Mesendoderm (in vitro differentiated cells): Measurements from ENCODE around the gene DGKI. TPM values are rescaled to one million over a fixed set of nuclear protein-coding genes. Genes with fewer than 3 reads are reported as not detected.

Source experiments
- DNase-seq: peaks from one replicate; pipeline ENCODE4 v3.0.0; 2013
- H2AK5ac ChIP-seq: 2 replicates; pipeline ENCODE4 v1.6.1; 2013; ENCODE audit warnings: low read length, inconsistent platforms
- H2BK120ac ChIP-seq: 2 replicates; pipeline ENCODE4 v1.6.1; 2013; ENCODE audit warnings: low read depth, mild to moderate bottlenecking, low read length, moderate library complexity, mixed read lengths
- H2BK15ac ChIP-seq: replicated peaks from 2 replicates; pipeline ENCODE4 v1.6.1; 2013; ENCODE audit warnings: low read depth, mild to moderate bottlenecking, moderate library complexity
- H2BK5ac ChIP-seq: 2 replicates; pipeline ENCODE4 v1.6.1; 2013; ENCODE audit warnings: low read length, inconsistent platforms
- H3K18ac ChIP-seq: 2 replicates; pipeline ENCODE4 v1.6.1; 2013; ENCODE audit warnings: mild to moderate bottlenecking, low read length, mixed read lengths
- H3K23ac ChIP-seq: one replicate; pipeline ENCODE4 v1.6.1; 2013; ENCODE audit warnings: low read length
- H3K27ac ChIP-seq: 2 replicates; pipeline ENCODE4 v1.5.1; 2013; ENCODE audit warnings: low read depth, mild to moderate bottlenecking, inconsistent platforms, low read length, moderate library complexity
- H3K27me3 ChIP-seq: 2 replicates; pipeline ENCODE4 v1.6.1; 2013; ENCODE audit warnings: low read length, control low read depth, mild to moderate bottlenecking, inconsistent platforms; ENCODE audit not compliant: insufficient read depth, poor library complexity
- H3K36me3 ChIP-seq: 2 replicates; pipeline ENCODE4 v1.6.1; 2013; ENCODE audit warnings: low read length, inconsistent platforms; ENCODE audit not compliant: control insufficient read depth, insufficient read depth
- H3K4ac ChIP-seq: one replicate; pipeline ENCODE4 v1.6.1; 2013; ENCODE audit warnings: low read depth, mild to moderate bottlenecking, low read length, moderate library complexity
- H3K4me1 ChIP-seq: 2 replicates; pipeline ENCODE4 v1.6.1; 2013; ENCODE audit warnings: low read depth, low read length, inconsistent platforms; ENCODE audit not compliant: control insufficient read depth
- H3K4me2 ChIP-seq: 2 replicates; pipeline ENCODE4 v1.6.1; 2013; ENCODE audit warnings: low read length
- H3K4me3 ChIP-seq: 2 replicates; pipeline ENCODE4 v1.5.1; 2013; ENCODE audit warnings: mild to moderate bottlenecking, low read length
- H3K56ac ChIP-seq: one replicate; pipeline ENCODE4 v1.6.1; 2013; ENCODE audit warnings: low read length
- H3K79me1 ChIP-seq: 2 replicates; pipeline ENCODE4 v1.6.1; 2013; ENCODE audit warnings: low read length, inconsistent platforms
- H3K79me2 ChIP-seq: 2 replicates; pipeline ENCODE4 v1.6.1; 2013; ENCODE audit warnings: mild to moderate bottlenecking, low read length; ENCODE audit not compliant: control insufficient read depth, insufficient read depth
- H3K9ac ChIP-seq: 2 replicates; pipeline ENCODE4 v1.6.1; 2013; ENCODE audit warnings: low read length, inconsistent platforms
- H4K5ac ChIP-seq: one replicate; pipeline ENCODE4 v1.6.1; 2013; ENCODE audit warnings: low read length
- H4K8ac ChIP-seq: one replicate; pipeline ENCODE4 v1.6.1; 2013; ENCODE audit warnings: low read depth, mild to moderate bottlenecking, control low read depth, low read length, moderate library complexity
- WGBS: extraction: QIAGEN DNeasy Blood & Tissue Kit; methylation state at CpG from one replicate; pipeline ENCODE4 v1.1.7; 2013; ENCODE audit warnings: low lambda C conversion rate, missing lambda C conversion rate; ENCODE audit not compliant: insufficient coverage; ENCODE audit errors: extremely low coverage; 5-methylcytosine and 5-hydroxymethylcytosine counted together
- small RNA-seq: library from polyadenylated mRNA; stranded (forward); fragments of <200 nt; extraction: miRNeasy Mini kit (QIAGEN cat#:217004); gene quantifications from one replicate; pipeline ENCODE3, GENCODE V24; 2013; ENCODE audit not compliant: insufficient read depth

Gene DGKI

DNA sequence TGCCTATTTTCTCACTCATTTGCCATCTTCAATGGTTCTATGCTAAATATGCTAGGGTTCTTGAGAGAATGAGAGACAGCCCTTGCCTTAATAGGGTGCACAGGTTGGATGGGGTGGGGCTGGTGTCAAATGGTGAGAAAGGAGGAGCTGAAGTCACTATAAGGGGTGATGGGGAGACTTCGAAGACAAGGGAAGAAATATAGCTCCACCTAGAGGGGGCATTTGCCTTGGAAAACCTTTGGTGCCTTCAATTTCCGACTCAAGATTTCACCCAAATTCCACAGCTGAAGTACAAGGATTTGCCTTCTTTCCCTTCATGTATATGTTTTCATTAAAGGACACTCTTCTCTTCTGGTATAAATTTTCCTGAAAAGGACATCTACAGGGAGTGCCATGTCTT lies 508.9 kb downstream of the DGKI start:
- H3K79me1 ChIP-seq = no peaks in the 10 kb centered on the region
- no peak overlapping the region for H3K4me3 ChIP-seq
- no peak overlapping the region for H3K27ac ChIP-seq
- DNase-seq = peak; percentile 70
- no peak overlapping the region for H2BK5ac ChIP-seq
- H3K4ac ChIP-seq = no peak overlapping the region
- peaks cover 1% of the 10 kb centered on the region for H3K4me1 ChIP-seq
- H3K36me3 ChIP-seq = no peaks in the 10 kb centered on the region
- no peak overlapping the region for H4K8ac ChIP-seq
- no peaks in the 10 kb centered on the region for H3K79me2 ChIP-seq
- H3K23ac ChIP-seq = no peak overlapping the region
- H3K56ac ChIP-seq = no peak overlapping the region
- H3K27me3 ChIP-seq = no peaks in the 10 kb centered on the region
- no peak overlapping the region for H2BK15ac ChIP-seq
- H4K5ac ChIP-seq = no peak overlapping the region
- H3K4me2 ChIP-seq = no peak overlapping the region
- WGBS = no CpG with 5 or more reads among the region's 2 CpGs
- H2BK120ac ChIP-seq = no peak overlapping the region
- no peak overlapping the region for H3K18ac ChIP-seq
- H2AK5ac ChIP-seq = no peak overlapping the region
- no peak overlapping the region for H3K9ac ChIP-seq

DNA sequence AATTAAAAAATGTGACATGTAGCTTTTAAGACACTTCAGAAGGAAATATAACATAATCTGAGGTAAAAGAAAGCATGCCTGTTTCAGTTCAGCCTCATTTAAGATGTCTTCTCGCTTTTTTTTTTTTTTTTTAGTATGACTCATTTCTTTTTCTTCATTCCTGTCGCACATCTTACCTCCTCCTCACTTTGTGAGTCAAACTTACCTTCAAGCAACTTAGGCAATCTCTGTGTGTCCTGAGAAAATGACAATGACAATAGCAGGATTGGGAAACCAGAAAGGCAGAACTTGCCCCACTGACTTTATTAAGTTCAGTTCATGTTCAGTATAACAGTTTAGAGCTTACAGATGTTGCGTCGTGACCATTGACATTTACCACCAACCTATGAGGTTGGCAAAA lies 511.0 kb downstream of the DGKI start:
- Histone ChIP-seq H4K8ac (no peak overlapping the region), H3K9ac (no peak overlapping the region), H3K56ac (no peak overlapping the region), H3K23ac (no peak overlapping the region), H3K18ac (no peak overlapping the region), H3K27me3 (no peaks in the 10 kb centered on the region), H2BK5ac (no peak overlapping the region), H4K5ac (no peak overlapping the region), H3K27ac (no peak overlapping the region), H3K4me1 (no peaks in the 10 kb centered on the region), H3K36me3 (no peaks in the 10 kb centered on the region), H2BK120ac (no peak overlapping the region), H3K79me2 (no peaks in the 10 kb centered on the region), H2AK5ac (no peak overlapping the region), H3K79me1 (no peaks in the 10 kb centered on the region), H2BK15ac (no peak overlapping the region), H3K4ac (no peak overlapping the region), H3K4me2 (no peak overlapping the region), H3K4me3 (no peak overlapping the region)
- no CpG with 5 or more reads among the region's 4 CpGs for WGBS
- no peak for DNase-seq

GRCh38 chr7:137331378-137331777 lies 515.4 kb downstream of the DGKI start:
- H3K9ac ChIP-seq = no peak overlapping the region
- no peak overlapping the region for H4K5ac ChIP-seq
- no peaks in the 10 kb centered on the region for H3K79me2 ChIP-seq
- no peak overlapping the region for H3K18ac ChIP-seq
- H3K23ac ChIP-seq = no peak overlapping the region
- H2BK15ac ChIP-seq = no peak overlapping the region
- WGBS = no CpG with 5 or more reads among the region's 8 CpGs
- H3K79me1 ChIP-seq = no peaks in the 10 kb centered on the region
- H2AK5ac ChIP-seq = no peak overlapping the region
- H2BK5ac ChIP-seq = no peak overlapping the region
- H3K4me2 ChIP-seq = no peak overlapping the region
- H4K8ac ChIP-seq = no peak overlapping the region
- H3K4me1 ChIP-seq = no peaks in the 10 kb centered on the region
- no peak overlapping the region for H3K27ac ChIP-seq
- H3K27me3 ChIP-seq = no peaks in the 10 kb centered on the region
- no peak overlapping the region for H3K56ac ChIP-seq
- H3K4me3 ChIP-seq = no peak overlapping the region
- no peak overlapping the region for H3K4ac ChIP-seq
- no peaks in the 10 kb centered on the region for H3K36me3 ChIP-seq
- no peak overlapping the region for H2BK120ac ChIP-seq
- DNase-seq = no peak

Small RNAs within 50 kb of the gene (small RNA-seq; reads per million reads assigned to genes)
- gene AC090498.1 = not detected
